ENCODE results near the gene PDGFC.

GRCh38 chr4:156824451-156825060, 147.0 kb downstream of the PDGFC start:
- TF ChIP-seq CTCF (IDR thresholded peaks at IDR 0.05) = no peak
- no peak for TF ChIP-seq REST (IDR thresholded peaks at IDR 0.05; ENCODE audit: insufficient read depth in 1 of 2, low read depth in 2 of 2, low read length in 1 of 2)
- no peak for TF ChIP-seq SIN3A (IDR thresholded peaks at IDR 0.05; ENCODE audit: borderline replicate concordance, insufficient read depth, low read depth, low read length)
- TF ChIP-seq POLR2AphosphoS5 (IDR thresholded peaks at IDR 0.05; ENCODE audit: low read depth, low read length) = no peak

Measured in Panc1 (cell line).